ACHN (cell line): Measurements from ENCODE around the gene RRP36.

Experiments used
- DNase-seq: peaks from one replicate; pipeline ENCODE4 v3.0.0-alpha.2; 2015
- in situ Hi-C: cut with HindIII; loops from 2 replicates; pipeline ENCODE4 v1.10.0; 2017; ENCODE audit warnings: low sequenced_read_pairs, low pct_ligation_motif_present, low pct_unique_long_range_greater_than_20kb

The RRP36 gene

DNA sequence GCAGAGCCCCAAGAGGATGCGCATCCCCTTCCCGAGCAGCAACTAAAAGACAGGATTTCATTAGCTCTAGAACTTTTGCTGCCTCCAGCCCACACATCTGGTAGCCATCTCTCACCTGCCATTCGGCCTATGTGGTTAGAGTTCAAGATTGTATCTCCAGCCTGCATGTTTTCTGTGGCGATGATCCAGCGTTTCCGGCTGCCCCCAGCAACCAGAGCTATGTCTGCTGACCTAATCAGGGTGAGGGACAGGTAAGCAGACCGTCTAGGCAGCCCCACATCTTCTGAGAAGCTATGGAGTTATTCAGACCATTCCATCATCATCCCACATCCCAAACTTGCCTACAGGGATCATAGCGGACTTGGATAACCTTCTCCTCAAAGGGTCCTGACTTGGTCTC is 34.5 kb downstream of the RRP36 start:
- in situ Hi-C loops, result no loop called here
- no peak for DNase-seq

DNA sequence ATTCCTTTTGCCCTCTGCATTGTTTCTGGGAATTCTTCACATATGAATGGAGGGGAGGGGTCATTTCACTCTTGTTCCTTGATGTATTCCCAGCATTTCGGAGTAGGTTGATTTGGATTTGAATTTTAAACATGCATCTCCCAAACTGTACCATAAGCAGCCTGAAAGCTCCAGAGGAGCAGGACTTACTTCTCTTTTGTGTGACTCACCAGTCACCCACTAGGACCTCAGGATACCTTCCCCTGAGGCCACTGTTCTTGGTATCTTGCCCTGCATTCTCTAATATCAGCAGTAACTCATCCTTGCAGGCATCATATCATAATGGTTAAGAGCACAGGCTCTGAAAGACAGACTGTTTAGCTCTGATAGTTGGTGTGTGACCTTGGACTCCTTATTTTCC is 37.1 kb downstream of the RRP36 start:
- no peak for DNase-seq
- in situ Hi-C loops, result no loop called here

DNA sequence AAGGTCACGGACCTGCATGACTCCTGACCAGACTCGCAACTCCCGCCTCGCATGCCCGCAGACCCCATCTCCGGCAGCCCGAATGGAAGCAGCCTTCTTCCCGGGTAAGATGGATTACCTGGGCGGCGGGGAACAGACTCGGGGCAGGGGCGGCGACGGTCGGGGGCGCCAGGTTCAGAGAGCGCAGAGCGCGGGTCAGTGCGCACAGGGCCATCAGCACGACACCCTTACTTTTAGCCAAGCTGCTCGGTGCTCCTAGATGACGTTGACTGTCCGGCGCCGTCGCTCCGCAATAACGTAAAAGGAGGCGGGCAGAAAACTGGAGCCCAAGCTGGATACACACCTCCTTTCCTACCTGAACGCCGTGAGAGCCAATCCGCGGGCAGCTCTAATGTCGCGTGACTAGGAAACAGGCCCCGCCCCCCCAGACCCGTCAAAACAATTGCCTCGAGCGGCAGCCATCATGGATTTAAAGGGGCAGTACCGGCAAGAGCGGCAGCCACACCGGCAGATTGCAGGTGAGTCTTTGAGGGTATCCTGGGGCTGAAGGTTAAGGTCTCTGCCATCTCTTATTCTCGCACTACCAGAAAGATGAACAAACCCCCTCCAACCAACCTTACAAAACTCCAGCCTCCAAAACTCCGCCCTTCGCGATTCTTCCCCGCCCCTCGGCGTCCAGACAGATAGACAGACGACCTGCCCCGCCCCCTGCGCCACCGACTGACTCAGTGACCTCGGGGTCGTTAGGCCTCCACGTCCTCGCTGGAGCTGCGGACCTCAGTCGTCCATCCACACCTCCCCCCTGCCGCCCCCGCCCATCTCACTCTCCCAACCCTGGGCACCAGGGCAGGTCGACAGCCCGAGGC is 38.0 kb downstream of the RRP36 start, which contains the start of the genes KLC4 and MRPL2:
TSS of gene KLC4 (plus strand) at position 464 of the 866 bp plus-strand sequence. CDS start 1,705 bp downstream, outside the sequence.
TSS of gene MRPL2 (minus strand) at position 267 of the 866 bp plus-strand sequence. CDS start at position 214, 53 bp downstream.
- in situ Hi-C loops, result no loop called here
- peak; percentile 98 for DNase-seq

DNA sequence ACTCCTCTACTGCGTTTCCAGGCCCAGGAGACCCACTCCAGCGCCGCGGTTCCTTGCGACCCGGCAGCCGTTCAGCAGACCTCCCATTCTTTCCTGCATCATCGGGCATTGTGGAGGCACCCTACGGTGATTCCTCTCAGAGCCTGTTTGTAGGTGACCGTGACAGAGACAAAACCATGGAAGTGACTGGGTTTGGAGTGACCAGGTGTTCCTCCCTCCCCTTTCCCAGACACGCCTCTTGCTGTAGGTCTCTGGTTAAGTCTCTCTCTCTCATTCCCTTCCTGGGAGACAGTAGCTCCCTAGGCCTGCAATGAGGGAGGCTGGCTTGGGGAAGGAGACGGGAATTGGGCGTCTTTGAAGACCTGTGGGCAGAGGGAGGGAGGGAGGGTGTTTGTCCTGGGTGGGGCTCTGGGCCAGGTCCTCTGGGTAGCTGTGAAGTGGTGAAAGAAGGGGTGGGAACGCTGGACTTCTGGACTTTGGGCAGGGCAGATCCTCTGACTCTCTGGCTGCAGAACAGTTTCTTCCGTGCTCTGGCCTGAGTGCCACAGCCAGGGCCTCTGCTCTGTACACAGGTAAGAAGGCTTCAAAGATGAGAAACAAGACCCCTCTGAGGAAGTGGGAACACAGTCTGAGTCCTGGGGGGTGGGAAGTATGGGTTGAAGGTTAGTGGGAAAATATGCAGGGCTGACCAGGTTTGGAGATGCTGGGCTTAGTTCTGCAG is 38.8 kb downstream of the RRP36 start:
- in situ Hi-C loops, result no loop called here
- DNase-seq, result peak; percentile 25

DNA sequence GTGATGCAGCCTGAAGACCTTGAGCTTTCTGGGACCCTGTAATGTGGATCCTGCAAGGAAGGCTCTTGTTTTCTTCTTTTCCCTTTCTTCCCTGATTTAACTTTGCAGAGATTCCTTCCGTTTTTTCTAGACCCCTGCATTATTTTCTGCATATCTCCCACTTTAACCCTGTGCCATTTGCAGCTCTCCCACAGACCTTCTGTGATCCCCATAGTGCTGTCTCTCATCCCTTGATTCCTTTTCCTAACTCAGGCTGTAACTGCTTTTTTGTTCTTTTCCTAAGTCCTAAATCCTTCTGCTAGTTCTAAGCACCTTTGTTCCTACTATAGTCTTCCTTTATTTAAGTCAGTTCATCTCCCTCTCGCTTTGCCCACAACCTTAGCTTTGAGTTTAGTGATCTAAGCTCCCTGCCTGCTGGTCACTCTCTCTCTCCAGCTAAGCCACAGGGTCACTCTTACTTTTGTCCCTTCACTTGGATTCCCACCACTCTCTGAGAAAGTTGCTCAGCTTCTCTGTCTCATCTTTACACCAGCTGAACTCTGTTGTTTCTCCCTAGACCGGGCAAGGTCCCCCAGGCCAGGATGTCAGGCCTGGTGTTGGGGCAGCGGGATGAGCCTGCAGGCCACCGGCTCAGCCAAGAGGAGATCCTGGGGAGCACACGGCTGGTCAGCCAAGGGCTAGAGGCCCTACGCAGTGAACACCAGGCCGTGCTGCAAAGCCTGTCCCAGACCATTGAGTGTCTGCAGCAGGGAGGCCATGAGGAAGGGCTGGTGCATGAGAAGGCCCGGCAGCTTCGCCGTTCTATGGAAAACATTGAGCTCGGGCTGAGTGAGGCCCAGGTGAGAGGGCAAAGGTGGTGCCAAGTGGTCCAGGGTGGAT is 39.6 kb downstream of the RRP36 start:
- in situ Hi-C loops, result no loop called here
- no peak for DNase-seq

DNA sequence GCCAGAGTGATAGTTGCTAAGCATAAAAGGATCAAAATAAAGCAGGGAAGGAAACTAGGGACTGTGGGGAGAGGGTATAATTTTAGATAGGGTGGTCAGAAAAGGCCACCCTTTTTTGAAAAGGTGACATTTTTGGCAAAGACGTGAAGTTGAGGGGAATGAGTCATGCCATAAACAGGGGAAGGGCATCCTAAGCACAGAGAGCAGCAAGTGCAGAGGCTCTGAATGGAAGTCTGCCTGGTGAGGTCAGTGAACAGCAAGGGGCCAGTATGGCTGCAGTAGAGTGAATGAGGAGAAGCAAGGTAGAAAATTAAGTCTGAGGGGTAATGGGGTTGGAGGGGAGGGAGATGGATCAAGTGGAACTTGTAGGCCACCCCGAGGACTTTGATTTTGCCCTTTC is 40.4 kb downstream of the RRP36 start:
- in situ Hi-C loops, result no loop called here
- no peak for DNase-seq

DNA sequence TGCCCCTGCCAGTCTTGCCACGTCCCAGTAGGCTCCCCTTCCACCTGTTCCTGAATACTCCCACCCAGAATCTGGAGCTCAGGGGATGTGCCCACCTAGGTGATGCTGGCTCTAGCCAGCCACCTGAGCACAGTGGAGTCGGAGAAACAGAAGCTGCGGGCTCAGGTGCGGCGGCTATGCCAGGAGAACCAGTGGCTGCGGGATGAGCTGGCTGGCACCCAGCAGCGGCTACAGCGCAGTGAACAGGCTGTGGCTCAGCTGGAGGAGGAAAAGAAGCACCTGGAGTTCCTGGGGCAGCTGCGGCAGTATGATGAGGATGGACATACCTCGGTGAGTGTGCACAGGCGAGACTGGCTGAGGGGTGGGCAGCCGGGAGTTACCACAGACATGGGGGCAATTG is 41.4 kb downstream of the RRP36 start:
- no peak for DNase-seq
- in situ Hi-C loops, result no loop called here

DNA sequence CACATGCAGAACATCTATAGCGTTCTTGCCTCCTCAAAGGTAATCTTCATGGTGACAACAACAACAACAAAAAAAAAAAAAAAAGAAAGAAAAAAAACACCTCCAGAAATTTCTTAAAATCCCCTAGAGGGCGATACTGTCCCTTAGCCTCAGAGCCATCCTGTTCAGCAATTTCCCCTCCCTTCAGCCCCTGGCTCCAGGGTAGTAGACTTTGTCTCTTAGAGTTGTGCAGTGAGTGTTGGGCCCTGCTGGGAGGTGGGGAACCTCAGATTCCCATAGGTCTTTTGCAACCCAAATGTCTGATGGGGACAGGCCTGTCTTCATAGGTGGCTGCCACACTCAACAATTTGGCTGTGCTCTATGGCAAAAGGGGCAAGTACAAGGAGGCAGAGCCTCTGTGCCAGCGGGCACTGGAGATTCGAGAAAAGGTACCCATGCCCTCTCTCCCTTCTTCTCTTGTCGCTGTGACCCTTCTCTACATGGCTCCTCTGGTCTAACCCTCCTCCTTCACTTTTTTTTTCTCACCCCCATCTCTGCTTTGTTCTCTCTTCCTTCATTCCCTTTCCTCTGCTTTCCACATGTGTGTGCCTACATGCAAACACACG is 48.7 kb downstream of the RRP36 start:
- peak; percentile 54 for DNase-seq
- in situ Hi-C loops, result no loop called here

DNA sequence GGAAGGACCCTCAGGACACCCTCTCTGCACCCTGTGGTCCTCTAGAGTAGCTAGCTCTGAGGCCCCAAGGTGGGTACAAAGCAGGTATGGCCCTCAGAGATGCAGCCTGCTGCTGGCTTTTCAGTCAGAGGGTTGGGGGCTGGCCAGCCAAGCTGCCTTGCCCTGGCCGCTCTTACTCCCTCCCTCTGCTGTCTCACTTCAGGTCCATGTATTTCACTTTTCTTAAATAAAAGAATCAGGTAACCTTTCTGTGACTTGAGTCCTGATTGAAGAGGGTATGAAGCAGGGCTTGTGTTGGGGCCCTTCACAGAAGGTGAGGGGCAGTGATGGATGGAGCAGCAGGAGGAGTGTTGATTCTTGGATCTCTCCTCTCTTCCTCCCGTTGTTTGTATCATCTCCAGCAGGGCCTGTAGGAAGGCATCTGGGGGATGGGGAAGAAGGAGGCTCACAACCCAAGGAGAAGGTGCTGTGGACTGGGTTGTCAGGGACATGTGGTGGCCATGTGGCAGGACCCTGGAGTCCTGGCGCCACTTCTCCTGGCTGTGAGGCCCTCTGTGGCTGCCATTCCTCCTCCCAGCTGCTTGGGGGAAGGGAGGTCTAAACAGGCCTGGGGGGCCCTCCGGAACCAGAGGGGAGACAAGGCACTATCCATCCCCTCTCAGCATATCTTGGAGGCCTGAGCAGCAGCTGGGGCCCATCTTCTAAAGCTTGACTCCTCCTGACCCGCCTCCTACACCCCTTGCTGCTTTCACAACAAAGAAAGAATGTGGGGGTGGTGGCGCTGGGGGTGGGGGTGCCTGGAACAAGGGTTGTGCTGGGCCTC is 53.6 kb downstream of the RRP36 start:
- in situ Hi-C loops, result no loop called here
- DNase-seq, result no peak

DNA sequence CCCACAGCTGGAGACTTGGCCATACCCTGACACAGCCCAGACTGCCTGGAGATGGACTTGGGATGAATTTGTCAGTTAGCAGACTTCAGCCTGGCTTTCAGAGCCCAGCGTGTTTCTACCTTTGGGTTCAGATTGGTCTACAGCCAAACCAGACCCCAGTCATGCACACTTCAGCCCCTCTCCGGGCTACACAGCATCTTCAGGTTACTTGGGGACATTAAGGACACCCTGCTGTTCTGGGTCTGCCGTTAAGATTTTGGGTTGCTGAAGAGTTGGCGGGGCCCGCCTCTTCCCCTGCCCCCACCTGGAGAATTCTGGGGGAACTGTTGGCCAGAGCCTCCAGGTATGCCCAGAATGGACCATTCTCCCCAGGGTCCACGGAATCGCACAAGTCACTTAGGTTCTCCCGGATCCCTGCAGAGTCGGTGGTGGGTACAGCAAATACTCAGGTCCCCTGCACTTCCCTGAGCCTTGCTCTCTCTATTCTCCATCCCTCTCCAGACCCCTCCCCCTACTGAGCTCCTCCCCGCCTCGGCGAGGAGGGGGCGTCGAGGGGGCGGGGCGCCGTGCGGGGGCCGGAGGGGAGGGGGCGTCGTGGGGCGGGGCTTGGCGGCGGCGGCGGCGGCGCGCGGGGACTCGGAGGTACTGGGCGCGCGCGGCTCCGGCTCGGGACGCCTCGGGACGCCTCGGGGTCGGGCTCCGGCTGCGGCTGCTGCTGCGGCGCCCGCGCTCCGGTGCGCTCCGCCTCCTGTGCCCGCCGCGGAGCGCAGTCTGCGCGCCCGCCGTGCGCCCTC is 54.4 kb downstream of the RRP36 start, which contains the start of gene PTK7:
TSS of gene PTK7 (plus strand) at position 645 of the 794 bp plus-strand sequence. CDS start 175 bp downstream, outside the sequence.
- in situ Hi-C loops, result no loop called here
- peak; percentile 46 for DNase-seq

DNA sequence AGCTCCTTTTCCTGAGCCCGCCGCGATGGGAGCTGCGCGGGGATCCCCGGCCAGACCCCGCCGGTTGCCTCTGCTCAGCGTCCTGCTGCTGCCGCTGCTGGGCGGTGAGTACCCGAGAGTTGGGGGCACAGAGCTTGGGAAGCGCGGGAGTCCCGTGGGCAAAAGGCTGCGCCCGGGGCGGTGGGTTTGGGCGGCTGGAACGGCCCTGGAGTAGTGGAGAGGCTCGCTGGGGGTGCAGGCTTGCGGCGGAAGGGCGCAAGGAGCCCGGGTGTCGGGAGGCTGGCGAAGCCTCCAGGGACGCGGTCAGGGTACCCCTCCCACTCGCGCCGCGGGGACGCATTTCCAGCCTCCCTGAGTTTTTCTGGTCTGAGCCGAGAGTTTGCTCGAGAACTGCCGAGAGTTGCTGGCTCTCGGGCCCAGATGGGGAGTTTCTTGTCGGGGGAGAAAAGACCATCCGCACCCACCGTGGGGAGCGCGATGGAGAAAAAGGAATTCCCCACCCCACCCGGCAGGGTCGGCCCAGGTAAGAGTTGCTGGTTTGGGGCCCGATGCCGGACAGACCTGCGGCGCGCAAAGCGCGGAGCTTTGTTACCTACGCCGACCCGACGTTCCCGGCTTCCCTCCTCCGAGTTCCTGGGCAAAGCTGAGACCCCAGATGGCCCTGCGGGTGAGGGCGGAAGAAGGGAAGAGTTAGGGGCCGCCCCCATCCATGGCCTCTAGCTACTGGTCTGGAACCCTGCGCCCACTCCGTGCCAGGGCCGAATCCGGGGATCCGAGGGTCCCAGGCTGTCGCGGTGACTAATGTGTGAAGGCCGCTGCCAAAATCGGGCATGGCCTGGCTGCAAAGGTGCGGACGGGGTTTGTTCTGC is 55.3 kb downstream of the RRP36 start:
- DNase-seq, result peak; percentile 32
- in situ Hi-C loops, result no loop called here

DNA sequence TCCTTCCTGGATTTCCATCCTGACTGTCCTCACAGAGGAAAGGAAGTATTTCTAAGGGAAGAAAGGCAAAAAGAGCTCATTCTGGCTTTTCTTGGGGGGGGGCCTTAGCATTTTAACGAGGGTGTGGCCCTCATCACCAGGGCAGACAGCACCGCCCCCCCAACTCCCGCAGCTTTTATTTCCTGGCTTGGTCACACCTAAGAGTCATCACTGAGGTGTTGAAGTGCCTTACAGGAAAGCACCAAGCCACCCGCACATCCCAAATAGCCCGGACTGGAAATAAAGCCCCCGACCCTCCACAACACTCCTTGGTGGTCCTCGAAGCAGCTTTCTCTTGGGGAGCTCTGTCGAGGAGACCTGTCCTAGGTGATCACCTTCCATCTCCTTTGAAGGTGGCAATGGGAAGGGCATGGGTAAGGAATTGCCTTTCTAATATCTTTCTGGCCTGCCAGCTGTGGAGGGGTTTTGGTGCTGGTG is 55.9 kb downstream of the RRP36 start:
- in situ Hi-C loops, result no loop called here
- no peak for DNase-seq

DNA sequence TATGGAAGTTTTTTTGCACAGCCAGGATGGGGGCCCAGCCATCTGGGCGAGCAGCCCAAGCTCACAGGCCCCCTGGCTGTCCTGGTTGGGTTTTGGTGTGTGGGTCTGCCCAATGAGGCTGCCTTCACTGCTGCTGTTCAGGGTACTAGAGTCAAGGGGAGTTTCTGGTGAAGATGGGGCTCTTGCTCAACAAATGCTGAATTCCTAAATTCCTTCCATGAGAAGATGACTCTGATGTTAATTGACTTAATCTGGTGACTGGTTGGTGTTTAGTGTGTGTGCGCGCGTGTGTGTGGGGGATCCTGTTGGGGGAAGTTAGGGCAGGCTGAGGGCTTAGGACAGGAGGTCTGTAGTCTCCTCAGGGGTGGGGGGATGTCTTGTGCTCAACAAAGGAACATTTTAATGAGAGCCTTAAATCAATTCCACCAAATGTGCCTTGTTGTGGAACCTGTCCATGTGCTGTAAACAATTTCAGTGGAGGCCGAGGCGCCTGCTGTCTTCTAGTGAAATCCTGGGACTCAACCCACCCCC is 56.6 kb downstream of the RRP36 start:
- no peak for DNase-seq
- in situ Hi-C loops, result no loop called here

DNA sequence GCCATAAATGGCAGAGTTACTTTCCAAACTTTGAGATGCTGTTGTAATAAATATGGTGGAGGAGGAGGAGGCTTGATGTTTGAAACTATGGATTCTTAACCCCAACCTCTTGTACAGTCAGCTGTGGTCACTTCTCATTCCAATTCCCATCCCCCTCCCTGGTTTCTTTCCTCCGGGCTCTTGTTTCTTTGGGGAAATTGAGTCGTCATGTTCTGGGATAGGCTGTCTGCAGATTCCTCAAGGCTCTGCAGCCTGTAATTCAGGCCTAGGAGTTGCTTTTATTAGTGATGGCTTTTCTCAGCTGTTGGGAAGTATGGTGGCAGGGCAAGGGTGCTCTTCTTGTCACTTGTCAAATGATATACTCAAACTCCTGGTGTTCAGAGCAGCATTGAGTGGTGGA is 57.3 kb downstream of the RRP36 start:
- in situ Hi-C loops, result no loop called here
- DNase-seq, result no peak
